Cardiac fibroblast (primary cell): Measurements from ENCODE around the gene NR6A1.

Source experiments
- DNase-seq, 2 donors: peaks; one replicate each; pipeline versions ENCODE4 v3.0.0 to v3.0.0-alpha.2; 2010; ENCODE audit warnings: low read depth in 2 of 2
- H3K4me3 ChIP-seq, 2 donors: replicated peaks in 1 of 2; 1 replicate in 1 of 2; 2 replicates in 1 of 2; pipeline ENCODE4 v1.5.1; 2011; ENCODE audit warnings: low read depth in 2 of 2, low read length in 2 of 2, mild to moderate bottlenecking in 2 of 2, moderate library complexity in 1 of 2
- CTCF ChIP-seq: IDR thresholded peaks from one replicate; pipeline ENCODE4 v1.5.1; 2011; ENCODE audit warnings: low read depth, mild to moderate bottlenecking, low read length, inconsistent platforms

The NR6A1 gene

DNA sequence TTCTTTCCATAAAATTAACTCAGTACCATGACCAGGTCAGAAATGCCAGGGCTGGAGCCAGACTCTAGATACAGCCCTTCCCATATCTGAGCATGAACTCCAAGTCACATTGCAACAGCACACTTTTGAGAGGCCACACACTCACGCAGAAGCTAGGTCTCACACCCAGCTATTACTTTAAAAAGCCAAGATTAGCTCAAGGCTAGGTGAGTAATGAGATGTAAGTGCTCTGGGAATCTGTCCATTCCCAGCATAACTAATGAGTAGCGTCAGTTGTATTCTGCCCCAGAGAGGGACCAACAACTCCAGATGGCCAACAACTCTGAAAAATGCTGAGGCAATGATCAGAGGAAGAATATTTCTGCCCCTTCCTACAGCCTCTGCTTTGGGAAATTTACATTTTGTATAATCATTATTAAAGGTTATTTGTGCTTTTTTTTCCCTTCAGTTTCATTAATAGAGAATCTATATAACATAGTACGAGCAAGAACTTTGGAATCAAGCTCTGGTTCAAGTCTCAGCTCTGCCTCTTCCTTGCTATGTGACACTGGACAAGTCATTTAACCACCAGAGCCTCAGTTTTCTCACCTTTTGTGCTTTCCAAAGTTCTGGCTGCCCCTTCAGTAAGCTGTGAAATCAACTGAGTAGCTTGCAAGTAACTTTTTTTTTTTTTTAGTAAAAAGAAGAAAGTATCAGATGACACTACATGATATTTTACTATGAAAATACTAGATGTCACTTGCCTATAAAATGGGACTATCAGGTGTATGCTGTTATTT is 118.3 kb downstream of the NR6A1 start:
- no peak for TF ChIP-seq CTCF
- no peak overlapping the region for H3K4me3 ChIP-seq
- peak; percentile 68 to 87 for DNase-seq

GRCh38 chr9:124652203-124652602 is 118.9 kb downstream of the NR6A1 start:
- no peak overlapping the region for H3K4me3 ChIP-seq
- TF ChIP-seq CTCF = no peak

DNA sequence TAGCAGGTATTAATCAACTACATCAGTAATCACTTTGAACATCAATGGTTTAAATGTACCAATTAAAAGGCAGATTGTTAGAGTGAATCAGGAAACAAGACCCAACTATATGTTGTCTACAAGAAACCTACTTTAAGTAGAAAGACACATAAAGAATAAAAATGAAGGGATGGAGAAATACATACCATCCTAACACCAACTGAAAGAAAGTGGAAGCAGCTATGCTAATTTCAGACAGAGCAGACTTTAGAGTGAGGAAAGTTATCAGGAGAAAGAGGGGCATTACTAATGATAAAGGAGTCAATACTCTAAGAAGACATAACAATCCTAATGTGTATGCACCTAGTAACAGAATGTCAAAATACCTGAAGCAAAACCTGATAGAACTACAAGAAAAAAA is 125.8 kb downstream of the NR6A1 start:
- H3K4me3 ChIP-seq = no peak overlapping the region
- DNase-seq = no peak
- no peak for TF ChIP-seq CTCF

More at GRCh38 chr9:124652203-124652602, 118.9 kb downstream of the NR6A1 start:
- no peak for DNase-seq

- TF ChIP-seq CTCF = no peak
- no peak for DNase-seq
- H3K4me3 ChIP-seq = no peak overlapping the region
Observed at GRCh38 chr9:124639637-124640036, 131.5 kb downstream of the NR6A1 start.

- no peak overlapping the region for H3K4me3 ChIP-seq
- DNase-seq = no peak
- TF ChIP-seq CTCF = no peak
Observed at GRCh38 chr9:124635285-124635684, 135.8 kb downstream of the NR6A1 start.

- H3K4me3 ChIP-seq = no peak overlapping the region
- peak; percentile 47 to 59 for DNase-seq
- no peak for TF ChIP-seq CTCF
Observed at GRCh38 chr9:124632077-124632621, 139.0 kb downstream of the NR6A1 start.
